NCI-H2171 (cell line): ENCODE results near the gene YWHAE.
A peak's percentile ranks its signal among the peaks of the same experiment; 100 is the strongest.
"Not testable (repeated sequence)": the region's sequence is repeated elsewhere in the genome, so short reads cannot be mapped to it uniquely, and the experiment has no call there.

Source experiments
- DNase-seq: peaks from one replicate; lab custom pipeline; 2025; lab: John Stamatoyannopoulos, UW

The YWHAE gene

DNA sequence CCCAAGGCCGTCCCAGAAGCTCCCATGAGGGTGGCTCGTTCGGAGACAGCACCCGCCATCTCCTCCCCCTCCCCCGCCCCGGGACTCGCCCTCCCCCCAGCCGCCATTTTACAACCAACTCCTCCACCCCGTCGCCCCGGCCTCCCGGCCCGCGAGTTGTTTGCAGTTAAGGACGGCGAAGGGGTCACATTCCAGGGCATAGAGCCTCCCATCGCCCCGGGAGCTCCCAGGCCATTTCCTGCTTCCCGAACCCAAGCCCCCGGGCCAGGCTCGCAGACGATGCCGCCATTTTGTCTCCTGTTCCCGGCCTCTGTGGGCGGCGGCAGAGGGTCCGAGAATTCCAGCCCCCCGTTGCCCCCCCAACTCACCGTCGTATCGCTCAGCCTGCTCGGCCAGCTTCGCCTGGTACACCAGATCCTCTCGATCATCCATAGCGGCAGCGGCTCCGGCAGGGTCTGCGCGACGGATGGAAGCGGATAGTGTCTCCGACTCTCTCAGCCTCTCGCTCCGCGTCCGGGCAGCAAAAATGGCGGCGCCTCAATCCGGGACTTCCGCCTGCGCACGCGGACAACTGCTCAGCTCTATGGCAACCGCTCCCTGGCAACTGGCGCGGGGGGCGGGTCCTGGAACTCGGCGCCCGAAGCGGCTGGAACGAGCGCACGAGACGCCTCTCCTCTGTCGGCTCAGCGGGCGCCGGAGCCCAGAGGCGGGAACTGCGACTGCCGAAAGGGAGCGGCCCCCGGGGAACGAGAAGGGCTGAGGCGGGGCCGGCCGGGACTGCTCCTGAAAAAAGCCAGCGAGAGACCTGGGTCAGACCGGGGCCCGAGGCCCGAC lies at the start of gene YWHAE:
YWHAE (minus strand) TSS at position 544 of the 834 bp plus-strand sequence; CDS start at position 432, 112 bp downstream.
- DNase-seq = peak; percentile 97

DNA sequence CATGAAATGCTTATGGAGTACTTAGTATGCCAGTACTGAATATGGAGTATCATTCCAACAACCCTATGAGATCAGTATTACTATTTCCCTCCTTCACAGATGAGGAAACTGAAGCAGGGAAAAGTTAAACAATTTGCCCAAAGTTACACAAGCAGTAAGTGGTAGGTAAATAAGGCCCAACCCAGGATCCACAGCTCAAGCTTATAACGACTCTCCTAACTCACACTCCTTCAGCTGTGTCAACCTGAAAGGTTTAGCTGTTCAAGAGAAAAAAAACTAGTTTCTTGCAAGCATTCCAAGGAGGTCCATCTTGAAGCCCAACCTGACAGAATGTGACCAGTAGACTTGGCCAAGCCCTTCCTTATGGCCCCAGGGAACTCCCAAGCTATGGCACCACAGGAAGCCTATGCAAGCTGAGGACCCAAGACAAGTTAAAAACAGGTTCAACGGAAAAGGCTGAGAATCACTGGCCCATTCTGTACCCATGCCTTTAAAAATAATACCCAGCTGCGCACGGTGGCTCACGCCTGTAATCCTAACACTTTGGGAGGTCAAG lies 49.5 kb upstream of the YWHAE start:
- DNase-seq = no peak

DNA sequence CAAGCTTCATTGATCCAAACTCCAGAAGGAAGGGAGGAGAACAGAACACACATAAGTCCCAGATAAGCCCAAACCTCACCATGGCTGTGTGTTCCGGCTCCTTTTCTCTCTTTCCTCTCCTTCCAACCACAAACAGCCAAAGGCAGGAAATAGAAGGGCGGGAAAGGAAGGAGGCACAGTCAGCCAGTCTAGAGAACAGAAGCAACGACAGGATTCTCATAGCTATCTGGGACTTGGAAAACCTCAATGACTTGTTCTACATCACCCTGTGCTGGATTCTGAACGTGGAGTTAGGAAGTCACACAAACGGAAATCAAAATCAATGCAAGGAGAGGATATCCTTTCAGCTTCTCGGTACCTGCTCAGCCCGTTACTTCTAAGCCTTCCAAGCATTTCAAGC lies 47.0 kb upstream of the YWHAE start:
- no peak for DNase-seq

DNA sequence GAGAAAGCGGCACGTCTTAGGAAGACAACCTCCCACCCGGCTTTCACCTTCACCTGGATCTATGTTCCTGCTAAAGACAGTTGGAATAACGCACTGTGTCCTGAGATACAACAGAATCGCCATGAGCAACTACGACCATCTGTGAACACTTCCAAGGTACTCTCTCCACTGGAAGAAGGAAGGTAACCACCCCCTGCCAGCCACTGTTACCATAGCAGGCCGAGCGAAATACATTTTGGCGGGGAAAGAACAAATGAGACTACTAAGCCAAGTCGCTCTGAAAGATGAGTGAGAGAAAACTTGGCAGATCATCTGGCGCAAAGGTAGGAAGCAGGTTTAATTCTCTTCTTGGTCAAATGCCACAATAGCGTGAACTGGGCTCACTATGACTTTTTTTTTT lies 46.2 kb upstream of the YWHAE start:
- no peak for DNase-seq

DNA sequence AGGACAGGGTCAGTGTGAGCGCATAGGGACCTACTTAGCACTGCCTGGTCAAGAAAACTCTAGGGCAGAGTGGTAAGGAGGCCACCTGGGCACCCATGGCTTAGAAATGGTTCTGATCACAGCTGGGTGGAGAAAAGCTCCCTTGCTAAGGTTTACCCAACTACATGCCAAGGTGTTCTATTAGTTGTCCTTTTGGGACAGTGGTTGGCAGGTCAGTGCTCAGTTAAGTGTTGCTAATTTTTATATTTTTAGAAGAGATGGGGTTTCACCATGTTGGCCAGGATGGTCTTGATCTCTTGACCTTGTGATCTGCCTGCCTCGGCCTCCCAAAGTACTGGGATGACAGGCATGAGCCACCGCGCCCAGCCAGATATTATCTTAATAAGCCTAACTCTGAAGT lies 45.7 kb upstream of the YWHAE start:
- not testable (repeated sequence) for DNase-seq

DNA sequence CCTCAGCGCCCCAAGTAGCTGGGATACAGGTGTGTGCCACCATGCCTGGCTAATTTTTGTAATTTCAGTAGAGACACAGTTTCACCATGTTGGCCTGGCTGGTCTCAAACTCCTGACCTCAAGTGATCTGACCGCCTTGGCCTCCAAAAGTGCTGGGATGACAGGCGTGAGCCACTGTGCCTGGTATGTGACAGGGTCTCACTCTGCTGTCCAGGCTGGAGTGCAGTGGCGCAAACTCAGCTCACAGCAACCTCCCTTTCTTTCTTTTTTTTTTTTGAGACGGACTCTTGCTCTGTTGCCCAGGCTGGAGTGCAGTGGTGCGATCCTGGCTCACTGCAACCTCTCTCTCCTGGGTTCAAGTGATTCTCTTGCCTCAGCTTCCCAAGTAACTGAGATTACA lies 42.7 kb upstream of the YWHAE start:
- not testable (repeated sequence) for DNase-seq

DNA sequence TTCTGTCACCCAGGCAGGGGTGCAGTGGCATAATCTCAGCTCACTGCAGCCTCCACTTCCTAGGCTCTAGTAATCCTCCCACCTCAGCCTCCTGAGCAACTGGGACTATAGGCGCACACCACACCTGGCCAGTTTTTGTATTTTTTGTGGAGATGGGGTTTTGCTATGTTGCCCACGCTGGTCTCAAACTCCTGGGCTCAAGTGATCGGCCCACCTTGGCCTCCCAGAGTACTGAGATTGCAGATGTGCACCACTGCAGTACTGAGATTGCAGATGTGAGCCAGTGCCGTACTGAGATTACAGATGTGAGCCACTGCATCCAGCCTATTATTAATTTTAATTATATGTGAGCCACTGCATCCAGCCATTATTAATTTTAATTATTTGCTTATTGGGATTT lies 42.2 kb upstream of the YWHAE start:
- no peak for DNase-seq

DNA sequence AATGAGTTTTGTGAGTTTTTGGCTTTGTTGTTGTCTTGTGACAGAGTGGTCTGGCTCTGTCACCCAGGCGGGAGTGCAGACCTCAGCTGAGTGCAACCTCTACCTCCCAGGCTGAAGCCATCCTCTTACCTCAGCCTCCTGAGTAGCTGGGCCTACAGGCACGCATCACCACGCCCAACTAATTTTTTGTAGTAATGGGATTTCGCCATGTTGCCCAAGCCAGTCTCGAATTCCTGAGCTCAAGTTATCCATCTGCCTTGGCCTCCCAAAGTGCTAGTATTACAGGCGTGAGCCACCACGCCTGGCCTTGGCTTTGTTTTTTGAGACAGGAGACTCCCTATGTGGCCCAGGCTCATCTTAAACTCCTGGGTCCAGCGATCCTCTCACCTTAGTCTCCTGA lies 40.9 kb upstream of the YWHAE start:
- no peak for DNase-seq

DNA sequence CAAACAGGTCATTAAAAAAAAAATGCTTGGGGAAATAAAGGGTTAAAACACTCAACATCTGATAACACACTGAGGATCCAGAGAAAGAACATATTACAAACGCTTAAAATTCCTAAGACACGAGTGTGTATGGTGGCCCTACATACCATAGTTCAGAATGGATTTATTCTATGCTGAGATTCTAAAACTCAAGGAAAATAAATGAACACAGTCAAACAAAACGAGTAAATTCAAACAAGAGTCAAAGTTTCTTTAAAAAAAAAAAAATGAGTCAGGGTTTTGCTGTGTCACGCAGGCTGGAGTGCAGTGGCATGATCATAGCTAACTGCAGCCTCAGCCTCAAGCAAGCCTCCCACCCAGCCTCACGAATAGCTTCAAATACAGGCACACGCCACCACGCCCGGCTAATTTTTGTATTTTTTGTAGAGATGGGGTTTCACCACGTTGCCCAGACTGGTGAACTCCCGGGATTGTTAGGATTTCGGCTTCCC lies 38.6 kb upstream of the YWHAE start:
- no peak for DNase-seq

DNA sequence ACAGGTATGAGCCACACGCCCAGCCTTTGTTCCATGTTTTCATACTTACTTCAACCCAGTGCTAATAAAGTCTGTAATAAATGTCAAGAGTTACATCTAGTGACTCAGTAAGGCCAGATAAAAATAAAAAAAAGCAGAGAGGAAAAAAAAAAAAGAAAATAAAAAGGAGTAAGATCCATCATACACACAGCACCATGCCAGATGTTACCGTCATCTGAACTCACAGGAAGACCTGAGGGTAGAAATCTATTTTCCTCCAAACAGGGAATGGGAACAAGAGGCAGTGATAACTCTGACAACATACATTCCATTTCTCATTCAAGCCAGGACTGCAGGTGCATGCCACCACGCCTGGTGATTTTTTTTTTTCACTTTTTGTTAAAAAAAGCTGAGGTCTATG lies 35.3 kb upstream of the YWHAE start:
- DNase-seq = no peak

DNA sequence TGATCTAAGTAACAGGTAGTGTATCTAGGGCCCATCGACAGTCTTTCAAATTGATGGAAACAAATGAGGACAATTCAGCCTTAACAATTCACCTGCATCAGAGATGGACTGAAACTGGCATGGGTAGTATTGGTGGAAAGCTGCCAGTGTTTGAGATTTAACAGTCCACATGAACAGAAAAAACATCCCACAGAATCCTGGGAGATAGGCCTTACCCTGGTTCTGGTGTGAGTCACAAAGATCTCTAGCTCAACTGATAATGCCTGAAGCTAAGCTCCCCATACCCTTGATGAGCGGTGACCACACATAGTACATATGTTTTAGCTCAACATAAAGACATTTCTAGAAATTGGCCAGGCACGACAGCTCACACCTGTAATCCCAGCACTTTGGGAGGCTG lies 34.1 kb upstream of the YWHAE start:
- no peak for DNase-seq

DNA sequence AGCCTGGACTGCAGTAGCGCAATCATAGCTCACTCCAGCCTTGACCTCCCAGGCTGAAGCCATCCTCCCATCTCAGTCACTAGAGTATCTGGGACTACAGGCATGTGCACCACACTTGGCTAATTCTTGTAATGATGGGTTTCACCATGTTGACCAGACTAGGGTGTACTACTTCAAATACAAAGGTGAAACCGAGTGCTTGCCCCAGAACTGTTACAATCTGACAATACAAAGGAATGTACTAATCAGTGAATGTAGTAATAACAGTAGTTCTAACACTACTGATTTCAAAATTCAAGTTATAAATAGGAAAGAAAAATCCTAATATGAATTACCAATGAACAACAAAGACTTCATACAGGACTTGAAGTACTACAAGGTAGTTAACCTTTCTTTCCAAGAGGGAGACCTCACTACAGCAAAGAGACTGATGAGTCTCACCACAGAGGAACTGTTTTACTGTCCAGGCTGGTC lies 31.6 kb upstream of the YWHAE start:
- no peak for DNase-seq

DNA sequence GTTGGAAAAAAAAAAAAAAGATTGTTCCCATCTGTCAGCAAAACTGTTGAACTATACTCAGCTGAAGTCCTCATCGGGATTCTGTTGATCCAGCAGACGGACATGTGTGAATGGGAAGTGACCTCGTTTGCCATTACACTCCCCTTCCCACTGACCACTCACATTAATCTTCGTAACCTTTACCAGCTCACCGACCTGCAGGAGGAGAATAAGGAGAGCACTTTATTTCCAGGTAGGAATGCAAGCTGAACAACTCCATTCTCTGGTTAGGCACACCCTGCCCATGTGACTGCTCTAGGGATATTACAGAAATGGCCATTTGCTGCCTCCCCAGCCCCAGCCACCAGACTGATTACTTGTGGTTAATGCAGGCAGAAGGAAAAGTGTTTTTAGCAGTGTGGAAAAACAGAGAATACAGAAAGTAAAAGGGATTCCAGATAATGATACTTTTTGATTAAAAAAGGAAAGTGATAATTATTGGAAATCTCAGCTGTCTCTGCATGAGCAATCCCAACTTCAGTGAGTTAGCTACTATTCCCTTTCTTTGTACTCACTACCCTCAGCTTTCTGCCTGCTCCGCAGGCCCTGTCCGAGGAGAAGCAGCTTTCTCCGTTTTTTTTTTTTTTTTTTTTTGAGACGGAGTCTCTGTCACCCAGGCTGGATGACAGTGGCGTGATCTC lies 23.6 kb upstream of the YWHAE start:
- DNase-seq = no peak

DNA sequence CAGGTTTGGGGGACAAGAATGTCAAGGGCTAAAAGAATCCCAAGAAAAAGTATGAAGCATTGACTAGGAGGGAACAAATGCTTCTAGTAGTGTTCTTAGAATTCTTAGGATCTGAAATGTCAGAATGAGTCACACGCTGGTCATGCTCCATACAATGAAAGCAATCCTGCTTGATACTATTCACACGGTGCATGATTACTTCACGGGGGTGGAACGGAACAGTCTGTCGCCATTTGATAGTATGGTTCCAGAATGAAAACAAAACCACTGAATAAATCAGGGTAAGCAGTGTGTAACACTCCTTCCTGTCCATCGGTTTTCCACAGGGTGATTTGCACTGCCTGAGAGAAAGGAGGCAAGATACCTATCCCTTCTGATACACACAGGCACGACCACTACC lies 22.9 kb upstream of the YWHAE start:
- DNase-seq = peak; percentile 46

DNA sequence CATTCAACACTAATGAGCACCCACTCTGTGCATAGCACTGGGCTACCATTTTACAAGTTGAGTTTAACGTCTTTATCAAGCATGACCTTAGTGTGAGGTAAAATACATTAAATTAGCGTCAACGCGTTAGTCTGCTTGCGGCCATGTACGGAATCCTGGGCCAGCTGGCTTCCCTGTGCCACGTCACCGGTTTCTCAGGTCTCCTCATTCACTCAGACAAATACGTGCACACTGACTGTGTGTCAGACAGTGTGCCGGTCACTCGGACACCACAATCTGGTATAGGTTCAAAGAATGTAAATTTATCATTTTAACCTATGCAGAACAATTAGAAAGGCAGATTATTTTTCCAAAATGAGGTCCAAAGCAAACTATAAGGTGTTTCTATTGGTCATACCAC lies 21.4 kb upstream of the YWHAE start:
- DNase-seq = no peak

DNA sequence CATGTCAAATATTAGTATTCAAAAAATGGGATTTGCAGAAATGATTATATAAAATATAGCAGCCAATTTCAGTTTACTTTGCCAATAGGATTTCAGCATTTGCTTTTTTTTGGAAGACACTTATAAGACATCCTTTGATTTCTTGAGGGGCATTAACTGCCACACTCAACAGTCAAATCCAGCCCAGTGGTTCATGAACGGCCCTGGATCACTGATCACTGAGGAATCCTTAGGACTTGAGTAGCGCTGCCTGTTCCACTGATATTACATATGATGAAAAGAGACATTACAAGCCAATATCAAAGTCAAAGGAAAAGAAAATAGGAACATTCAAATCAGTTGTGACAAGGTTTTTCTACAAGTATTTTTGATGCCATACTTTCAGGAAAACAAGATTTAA lies 21.0 kb upstream of the YWHAE start:
- DNase-seq = no peak

DNA sequence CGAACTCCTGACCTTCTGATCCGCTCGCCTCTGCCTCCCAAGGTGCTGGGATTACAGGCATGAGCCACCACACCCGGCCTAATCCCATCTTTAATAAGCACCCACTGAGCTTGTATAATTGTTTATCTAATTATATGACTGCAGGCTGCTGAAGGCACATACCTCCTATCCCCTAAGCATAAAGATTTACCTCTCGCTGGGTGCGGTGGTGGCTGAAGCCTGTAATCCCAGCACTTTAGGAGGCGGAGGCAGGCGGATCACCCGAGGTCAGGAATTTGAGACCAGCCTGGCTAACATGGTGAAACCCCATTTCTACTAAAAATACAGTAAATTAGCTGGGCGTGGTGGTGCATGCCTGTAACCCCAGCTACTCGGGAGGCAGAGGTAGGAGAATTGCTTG lies 20.1 kb upstream of the YWHAE start:
- DNase-seq = no peak

DNA sequence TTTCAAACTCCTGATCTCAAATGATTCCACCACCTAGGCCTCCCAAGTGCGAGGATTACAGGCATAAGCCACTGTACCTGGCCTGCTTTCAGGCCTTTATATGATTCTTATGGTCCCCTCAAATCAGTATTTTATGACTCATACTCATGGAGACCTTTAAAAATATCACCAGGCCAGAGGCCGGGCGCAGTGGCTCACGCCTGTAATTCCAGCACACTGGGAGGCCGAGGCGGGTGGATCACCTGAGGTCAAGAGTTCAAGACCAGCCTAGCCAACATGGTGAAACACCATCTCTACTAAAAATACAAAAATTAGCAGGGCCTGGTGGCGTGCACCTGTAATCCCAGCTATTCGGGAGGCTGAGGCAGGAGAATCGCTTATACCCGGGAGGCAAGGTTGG lies 18.5 kb upstream of the YWHAE start:
- DNase-seq = not testable (repeated sequence)

DNA sequence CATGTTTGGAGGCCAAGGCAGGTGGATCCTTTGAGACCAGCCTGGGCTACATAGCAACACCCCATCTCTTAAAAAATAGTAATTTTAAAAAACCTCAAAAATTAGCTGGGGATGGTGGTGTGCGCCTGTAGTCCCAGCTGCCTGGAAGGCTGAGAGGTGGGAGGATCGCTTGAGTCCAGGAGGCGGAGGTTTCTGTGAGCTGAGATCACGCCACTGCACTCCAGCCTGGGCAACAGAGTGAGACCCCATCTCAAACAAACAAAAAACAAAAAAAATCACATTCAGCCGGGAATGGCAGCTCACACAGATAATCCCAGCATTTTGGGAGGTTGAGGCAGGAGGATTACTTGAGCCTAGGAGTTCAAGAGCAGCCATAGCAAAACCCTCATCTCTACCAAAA lies 16.4 kb upstream of the YWHAE start:
- DNase-seq = no peak

DNA sequence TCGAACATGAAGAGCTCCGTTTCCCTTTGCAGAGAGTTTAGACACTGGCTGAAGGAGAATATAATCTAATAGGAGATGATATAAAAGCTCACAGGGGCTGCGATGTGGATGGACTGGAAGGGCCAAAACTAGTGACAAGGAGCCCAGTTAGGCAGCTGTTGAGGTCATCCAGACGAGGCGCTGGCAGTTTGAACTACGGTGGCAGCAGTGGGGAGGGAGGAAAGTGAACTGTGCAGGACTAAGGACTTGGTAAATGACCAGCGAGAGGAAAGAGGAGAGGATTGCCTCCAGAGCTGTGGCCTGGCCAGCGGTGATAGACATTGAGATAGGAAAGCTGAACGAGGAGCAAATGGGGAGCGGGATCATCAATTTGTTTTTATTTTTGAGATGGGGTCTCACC lies 14.6 kb upstream of the YWHAE start:
- no peak for DNase-seq

DNA sequence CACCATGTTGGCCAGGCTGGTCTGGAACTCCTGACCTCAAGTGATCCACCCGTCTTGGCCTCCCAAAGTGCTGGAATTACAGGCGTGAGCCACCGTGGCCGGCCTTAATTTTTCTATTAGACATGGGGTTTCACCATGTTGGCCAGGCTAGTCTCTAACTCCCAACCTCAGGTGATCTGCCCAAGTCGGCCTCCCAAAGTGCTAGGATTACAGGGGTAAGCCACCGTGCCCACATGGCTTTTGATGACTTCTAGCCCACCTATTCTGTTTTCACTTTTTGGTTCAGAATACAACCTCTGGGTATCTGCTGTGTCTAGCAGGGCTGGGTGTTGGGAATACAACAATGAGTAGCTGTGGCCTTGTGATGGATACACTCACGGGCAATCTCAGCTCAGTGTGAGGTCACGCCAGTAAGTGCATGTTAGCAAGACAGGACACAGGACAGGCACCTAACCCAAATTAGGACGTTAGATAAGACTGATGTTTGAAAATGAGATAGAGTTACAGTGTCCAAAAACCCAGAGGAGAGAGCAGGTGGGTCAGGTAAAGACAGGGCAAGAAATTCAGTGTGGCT lies 14.1 kb upstream of the YWHAE start:
- DNase-seq = no peak

DNA sequence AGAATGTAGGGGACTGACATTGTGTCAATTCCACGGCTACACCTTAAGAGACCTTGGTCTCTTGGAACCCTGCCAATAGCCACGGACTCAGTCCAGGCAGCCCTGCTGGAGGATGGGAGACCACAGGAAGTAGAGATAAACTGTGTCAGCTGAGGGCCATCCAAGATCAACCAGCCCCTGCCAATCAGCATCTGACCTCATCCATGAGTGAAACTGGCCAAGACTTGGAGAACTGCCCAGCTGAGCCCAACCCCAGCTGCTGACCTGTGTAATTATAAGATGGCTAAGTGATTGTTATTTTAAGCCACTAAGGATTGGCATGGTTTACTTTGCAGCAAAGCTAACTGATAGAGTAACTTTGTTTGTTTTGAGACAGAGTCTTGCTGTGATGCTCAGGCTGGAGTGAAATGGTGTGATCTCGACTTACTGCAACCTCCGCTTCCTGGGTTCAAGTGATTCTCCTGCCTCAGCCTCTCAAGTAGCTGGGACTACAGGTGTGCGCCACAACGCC lies 13.3 kb upstream of the YWHAE start:
- no peak for DNase-seq
